ENCODE results near the gene TPST2. TPM values are rescaled to one million over a fixed set of nuclear protein-coding genes. Genes with fewer than 3 reads are reported as not detected.
"Not testable (repeated sequence)": the region's sequence is repeated elsewhere in the genome, so short reads cannot be mapped to it uniquely, and the experiment has no call there.

The TPST2 gene
- total RNA-seq, result 120 TPM

- peak; percentile 72 to 78 (median 73) for DNase-seq (ENCODE audit: low read depth in 2 of 3, low spot score in 2 of 3)
Observed at GRCh38 chr22:26589845-26590736, at the start of gene TPST2. Gene TPST2, minus strand, starts transcription at chr22:26590132. Its CDS starts 48,502 bp downstream, at chr22:26541630.

- DNase-seq (ENCODE audit: low read depth in 2 of 3, low spot score in 2 of 3), result no peak
Observed at GRCh38 chr22:26636296-26636695, 46.4 kb upstream of the TPST2 start.

GRCh38 chr22:26635117-26635516 lies 45.2 kb upstream of the TPST2 start:
- DNase-seq (ENCODE audit: low read depth in 2 of 3, low spot score in 2 of 3), result no peak

GRCh38 chr22:26634189-26634588 lies 44.3 kb upstream of the TPST2 start:
- DNase-seq (ENCODE audit: low read depth in 2 of 3, low spot score in 2 of 3), result no peak

- peak in 2 of 3 donors; percentile 37 to 40 for DNase-seq (ENCODE audit: low read depth in 2 of 3, low spot score in 2 of 3)
Observed at GRCh38 chr22:26632422-26633155, 42.7 kb upstream of the TPST2 start.

- no peak for DNase-seq (ENCODE audit: low read depth in 2 of 3, low spot score in 2 of 3)
Observed at GRCh38 chr22:26631282-26631681, 41.4 kb upstream of the TPST2 start.

GRCh38 chr22:26629988-26630761 lies 40.2 kb upstream of the TPST2 start:
- no peak for DNase-seq (ENCODE audit: low read depth in 2 of 3, low spot score in 2 of 3)

- DNase-seq (ENCODE audit: low read depth in 2 of 3, low spot score in 2 of 3), result no peak
Observed at GRCh38 chr22:26624803-26625202, 34.9 kb upstream of the TPST2 start.

- DNase-seq (ENCODE audit: low read depth in 2 of 3, low spot score in 2 of 3), result no peak
Observed at GRCh38 chr22:26623984-26624383, 34.1 kb upstream of the TPST2 start.

GRCh38 chr22:26621663-26622062 lies 31.7 kb upstream of the TPST2 start, which contains the start of gene CRYBA4:
Gene CRYBA4, plus strand, starts transcription at chr22:26621963. Its CDS starts 634 bp downstream, at chr22:26622597.
- no peak for DNase-seq (ENCODE audit: low read depth in 2 of 3, low spot score in 2 of 3)

- no peak for DNase-seq (ENCODE audit: low read depth in 2 of 3, low spot score in 2 of 3)
Observed at GRCh38 chr22:26620197-26620596, 30.3 kb upstream of the TPST2 start.

- no peak for DNase-seq (ENCODE audit: low read depth in 2 of 3, low spot score in 2 of 3)
Observed at GRCh38 chr22:26619510-26619909, 29.6 kb upstream of the TPST2 start.

GRCh38 chr22:26618455-26618854 lies 28.5 kb upstream of the TPST2 start:
- DNase-seq (ENCODE audit: low read depth in 2 of 3, low spot score in 2 of 3), result no peak

- peak in 2 of 3 donors; percentile 25 to 69 for DNase-seq (ENCODE audit: low read depth in 2 of 3, low spot score in 2 of 3)
Observed at GRCh38 chr22:26617271-26618199, 27.6 kb upstream of the TPST2 start, which contains the start of gene CRYBB1. Gene CRYBB1, minus strand, starts transcription at chr22:26618027. Its CDS starts 1,708 bp downstream, at chr22:26616319.

GRCh38 chr22:26616650-26617049 lies 26.7 kb upstream of the TPST2 start:
- no peak for DNase-seq (ENCODE audit: low read depth in 2 of 3, low spot score in 2 of 3)

- no peak for DNase-seq (ENCODE audit: low read depth in 2 of 3, low spot score in 2 of 3)
Observed at GRCh38 chr22:26615830-26616435, 26.0 kb upstream of the TPST2 start.

GRCh38 chr22:26615149-26615548 lies 25.2 kb upstream of the TPST2 start:
- DNase-seq (ENCODE audit: low read depth in 2 of 3, low spot score in 2 of 3), result peak in 1 of 3 donors; percentile 45

- no peak for DNase-seq (ENCODE audit: low read depth in 2 of 3, low spot score in 2 of 3)
Observed at GRCh38 chr22:26614322-26614721, 24.4 kb upstream of the TPST2 start.

GRCh38 chr22:26613753-26614152 lies 23.8 kb upstream of the TPST2 start:
- DNase-seq (ENCODE audit: low read depth in 2 of 3, low spot score in 2 of 3), result not testable (repeated sequence)

All from hematopoietic multipotent progenitor cell (in vitro differentiated cells).